Measurements from ENCODE around the gene SEC24D.
A peak's percentile ranks its signal among the peaks of the same experiment; 100 is the strongest.
"Not testable (repeated sequence)": the region's sequence is repeated elsewhere in the genome, so short reads cannot be mapped to it uniquely, and the experiment has no call there.

SEC24D gene, protein sequence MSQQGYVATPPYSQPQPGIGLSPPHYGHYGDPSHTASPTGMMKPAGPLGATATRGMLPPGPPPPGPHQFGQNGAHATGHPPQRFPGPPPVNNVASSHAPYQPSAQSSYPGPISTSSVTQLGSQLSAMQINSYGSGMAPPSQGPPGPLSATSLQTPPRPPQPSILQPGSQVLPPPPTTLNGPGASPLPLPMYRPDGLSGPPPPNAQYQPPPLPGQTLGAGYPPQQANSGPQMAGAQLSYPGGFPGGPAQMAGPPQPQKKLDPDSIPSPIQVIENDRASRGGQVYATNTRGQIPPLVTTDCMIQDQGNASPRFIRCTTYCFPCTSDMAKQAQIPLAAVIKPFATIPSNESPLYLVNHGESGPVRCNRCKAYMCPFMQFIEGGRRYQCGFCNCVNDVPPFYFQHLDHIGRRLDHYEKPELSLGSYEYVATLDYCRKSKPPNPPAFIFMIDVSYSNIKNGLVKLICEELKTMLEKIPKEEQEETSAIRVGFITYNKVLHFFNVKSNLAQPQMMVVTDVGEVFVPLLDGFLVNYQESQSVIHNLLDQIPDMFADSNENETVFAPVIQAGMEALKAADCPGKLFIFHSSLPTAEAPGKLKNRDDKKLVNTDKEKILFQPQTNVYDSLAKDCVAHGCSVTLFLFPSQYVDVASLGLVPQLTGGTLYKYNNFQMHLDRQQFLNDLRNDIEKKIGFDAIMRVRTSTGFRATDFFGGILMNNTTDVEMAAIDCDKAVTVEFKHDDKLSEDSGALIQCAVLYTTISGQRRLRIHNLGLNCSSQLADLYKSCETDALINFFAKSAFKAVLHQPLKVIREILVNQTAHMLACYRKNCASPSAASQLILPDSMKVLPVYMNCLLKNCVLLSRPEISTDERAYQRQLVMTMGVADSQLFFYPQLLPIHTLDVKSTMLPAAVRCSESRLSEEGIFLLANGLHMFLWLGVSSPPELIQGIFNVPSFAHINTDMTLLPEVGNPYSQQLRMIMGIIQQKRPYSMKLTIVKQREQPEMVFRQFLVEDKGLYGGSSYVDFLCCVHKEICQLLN

DNA sequence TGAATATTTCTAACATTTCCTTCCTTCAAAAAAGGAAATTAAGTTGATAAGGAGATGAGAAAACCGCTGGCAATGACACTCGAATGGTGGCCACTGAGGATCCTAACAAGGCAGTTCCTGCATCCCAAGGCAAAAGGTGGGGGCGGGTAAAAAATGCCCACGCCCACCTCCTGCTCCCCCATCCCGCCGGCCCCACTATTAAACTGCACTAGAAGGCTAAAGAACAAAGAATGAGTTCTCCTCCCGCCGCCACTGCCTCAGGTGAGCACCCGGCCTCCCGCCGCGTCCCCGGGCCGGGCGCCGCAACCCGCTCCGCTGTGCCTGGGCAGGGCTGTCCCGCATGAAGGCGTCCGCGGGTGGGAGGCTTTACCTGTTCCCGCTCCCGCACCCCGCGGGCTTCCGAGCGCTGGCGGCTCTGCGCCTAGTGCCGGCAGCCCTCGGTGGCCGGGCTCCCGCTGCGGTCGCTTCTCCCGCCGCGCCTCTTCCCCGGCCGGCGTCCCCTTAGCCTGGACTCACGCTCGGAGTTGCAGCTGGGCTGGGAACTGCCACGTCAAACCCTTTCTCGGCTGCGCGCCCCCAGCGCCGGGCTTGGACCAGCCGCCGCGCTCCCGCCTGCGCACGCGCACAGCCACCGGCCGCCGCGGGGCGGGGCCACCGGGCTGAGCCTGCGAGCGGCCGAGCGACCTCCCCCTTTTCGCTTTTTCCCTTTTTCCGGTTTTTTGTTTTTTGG, at the start of gene SEC24D:
Gene SEC24D, minus strand, starts transcription at position 556 of the 730 bp plus-strand sequence. CDS start 2,430 bp downstream, outside the sequence.
- peak; percentile 82 for DNase-seq

DNA sequence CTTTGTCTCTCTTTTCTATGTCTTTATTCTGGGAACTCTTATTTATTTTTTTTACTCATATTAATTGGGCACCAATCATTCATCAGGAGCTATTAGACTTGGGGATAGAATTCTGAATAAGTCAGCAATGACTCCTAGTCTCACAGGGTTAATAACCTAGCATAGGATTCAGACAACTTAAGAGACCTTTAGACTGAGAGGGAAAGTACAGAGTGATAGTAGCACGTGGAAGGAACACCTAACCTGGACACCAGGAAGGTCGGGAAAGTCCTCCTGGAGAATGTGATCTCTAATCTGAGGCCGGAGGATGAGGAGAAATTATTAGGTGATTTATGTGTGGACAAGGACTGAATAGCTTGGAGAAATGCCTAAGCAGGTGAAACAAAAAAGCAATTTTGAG, 48.8 kb upstream of the SEC24D start:
- no peak for DNase-seq

DNA sequence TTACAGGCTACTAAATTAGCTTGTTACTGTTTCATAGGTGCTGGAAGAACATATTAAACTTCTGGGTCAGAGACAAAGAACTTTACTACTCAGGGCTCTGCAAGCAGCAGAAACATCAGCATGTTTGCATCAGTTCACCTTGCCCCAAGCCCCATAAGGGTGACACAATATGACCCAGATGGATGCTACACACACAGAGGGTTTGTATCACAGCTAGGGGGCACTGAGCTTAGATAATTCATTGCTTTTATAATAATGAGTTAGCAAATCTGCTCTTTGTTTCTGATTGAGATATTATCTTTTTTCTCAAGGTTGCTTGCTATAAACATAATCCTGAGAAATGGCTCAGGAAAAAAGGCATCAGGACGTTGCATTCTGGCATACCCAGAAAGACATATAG, 47.9 kb upstream of the SEC24D start:
- no peak for DNase-seq

DNA sequence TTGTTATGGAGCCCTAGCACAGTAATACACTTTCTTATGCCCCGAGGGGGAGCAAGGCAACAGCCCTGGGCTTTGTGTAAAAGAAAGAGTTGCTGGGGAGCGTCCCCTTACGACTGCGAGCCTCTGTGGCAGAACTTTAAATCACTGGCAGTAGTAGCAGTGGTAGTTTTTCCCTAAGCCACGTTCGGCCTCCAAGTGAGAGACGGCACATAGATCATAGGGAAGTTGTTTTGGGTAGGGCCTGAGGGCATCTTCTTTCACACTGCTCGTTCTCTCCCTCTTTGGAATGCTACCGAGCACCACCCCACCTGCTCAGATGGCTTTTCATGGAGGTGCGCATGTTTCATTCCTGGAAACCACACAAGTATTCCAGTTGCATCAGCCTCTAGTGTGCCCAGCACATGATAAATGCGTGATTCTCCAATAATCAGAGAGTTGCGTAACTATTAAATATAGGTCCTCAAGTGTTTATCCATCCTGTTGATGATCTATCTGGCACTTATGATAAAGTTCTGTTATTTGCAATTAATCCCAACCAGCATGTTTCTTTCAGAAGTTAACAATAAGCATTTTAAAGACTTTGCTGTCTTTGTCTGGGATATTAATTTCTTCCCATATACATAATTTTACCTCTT, 45.7 kb upstream of the SEC24D start:
- no peak for DNase-seq

DNA sequence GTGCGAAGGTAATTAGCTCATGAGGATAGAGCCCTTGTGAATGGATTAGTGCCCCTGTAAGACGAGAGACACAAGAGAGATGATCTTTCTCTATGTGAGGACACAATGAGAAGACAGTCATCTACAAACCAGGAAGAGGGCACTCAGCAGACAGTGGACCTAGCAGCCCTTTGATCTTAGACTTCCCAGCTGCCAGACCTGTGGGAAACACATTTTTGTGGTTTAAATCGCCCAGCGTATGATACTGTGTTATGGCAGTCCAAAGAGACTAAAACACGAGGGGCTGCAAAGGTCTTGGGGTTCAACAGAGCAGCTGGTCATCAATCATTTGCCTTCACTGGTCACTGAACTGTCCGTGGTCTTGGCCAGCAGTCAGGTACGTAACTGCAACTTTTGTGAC, 43.5 kb upstream of the SEC24D start:
- no peak for DNase-seq

DNA sequence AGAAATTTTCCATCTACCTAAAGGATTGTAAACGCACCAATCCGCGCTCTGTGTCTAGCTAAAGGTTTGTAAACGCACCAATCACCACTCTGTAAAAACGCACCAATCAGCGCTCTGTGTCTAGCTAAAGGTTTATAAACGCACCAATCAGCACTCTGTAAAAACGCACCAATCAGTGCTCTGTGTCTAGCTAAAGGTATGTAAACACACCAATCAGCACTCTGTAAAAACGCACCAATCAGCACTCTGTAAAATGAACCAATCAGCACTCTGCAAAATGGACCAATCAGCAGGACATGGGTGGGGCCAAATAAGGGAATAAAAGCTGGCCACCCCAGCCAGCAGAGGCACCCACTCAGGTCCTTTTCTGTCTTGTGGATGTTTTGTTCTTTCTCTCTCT, 42.6 kb upstream of the SEC24D start:
- DNase-seq: not testable (repeated sequence)

DNA sequence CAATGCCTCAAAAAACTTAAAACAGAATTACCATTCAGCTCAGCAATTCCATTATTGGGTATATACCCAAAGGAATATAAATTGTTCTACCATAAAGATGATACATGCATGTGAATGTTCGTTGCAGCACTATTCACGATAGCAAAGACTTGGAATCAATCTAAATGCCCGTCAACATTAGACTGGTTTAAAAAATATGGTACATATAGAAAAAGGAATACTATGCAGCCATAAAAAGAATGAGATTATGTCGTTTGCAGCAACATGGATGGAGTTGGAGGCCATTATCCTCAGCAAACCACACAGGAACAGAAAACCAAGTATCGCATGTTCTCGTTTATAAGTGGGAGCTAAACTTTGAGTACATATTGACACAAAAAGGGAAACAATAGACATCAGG, 41.9 kb upstream of the SEC24D start:
- DNase-seq: no peak

DNA sequence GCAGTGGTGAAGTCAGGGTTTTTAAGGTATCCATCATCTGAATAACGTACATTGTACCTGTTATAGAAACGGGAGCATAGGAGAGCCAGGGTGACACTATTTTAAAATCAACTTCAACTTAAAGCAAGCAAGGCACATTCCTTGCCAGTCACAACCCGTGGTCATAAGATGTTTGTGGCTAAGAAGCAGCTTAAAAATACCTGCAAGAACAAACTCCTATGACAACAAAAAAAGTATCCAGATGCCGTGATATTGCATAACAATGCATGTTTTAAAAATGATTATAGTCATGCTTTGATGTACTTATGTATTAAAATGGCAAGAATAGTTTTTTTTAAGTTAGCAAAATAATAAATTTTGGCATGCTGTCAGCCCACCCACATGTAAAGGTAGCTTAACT, 36.3 kb upstream of the SEC24D start:
- no peak for DNase-seq

DNA sequence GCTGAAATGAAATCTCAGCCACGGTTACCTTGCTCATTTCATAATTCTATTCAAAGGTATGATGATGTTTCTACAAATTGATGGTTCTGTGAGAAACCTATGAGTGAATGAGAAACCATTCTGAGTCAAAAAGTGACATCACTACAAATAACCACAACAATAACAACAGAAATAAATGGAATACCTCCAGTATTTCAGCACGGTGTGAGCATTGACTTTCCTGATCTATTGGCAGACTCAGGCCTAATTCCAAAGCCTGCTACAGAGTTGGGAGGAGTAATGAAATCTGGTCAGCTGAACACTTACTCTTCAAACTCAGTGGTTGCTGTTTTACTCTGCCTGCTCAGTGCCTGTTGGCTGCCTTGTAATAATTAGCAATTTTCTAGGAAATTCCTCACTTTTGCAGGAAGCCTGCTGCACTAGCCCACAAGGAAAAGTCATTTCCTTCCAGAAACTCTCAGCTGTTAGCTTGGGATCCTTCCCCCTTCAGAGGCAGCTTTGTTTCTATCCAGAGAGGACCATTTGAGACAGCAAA, 33.9 kb upstream of the SEC24D start:
- DNase-seq: no peak

DNA sequence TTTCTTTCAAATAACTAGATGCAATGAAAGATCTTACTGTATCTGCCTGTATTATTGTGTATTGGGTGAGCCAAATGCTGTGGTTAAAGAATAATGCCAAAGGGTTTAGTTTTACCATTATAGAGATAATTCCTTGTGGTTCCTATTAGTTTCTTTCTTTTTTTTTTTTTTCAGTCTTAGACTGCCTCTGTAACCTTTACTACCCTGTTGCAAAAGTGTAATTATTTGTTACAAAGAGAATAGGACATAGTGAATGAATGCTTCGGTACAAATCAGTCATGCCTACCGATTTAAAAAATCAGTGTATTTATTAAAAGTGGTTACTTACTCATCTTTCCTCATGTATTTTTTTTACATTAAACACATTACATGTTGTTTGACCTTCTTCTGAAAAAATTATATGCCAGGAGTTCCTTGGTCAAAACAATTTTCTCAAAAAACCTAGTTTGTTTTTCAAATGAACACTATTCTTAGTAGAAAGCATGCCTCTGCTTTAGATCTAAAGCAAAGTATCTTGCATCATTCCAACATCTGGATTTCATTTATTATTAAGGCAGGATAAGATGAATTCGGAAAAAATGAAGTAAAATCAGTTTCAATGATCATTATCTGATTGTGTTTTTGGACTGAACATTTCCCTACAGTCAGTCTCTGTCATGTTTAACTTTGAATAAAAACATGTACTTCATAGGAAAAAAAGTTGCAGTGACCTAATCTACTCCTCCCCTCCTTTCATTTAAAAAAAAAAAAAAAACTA, 31.6 kb upstream of the SEC24D start:
- DNase-seq: no peak

DNA sequence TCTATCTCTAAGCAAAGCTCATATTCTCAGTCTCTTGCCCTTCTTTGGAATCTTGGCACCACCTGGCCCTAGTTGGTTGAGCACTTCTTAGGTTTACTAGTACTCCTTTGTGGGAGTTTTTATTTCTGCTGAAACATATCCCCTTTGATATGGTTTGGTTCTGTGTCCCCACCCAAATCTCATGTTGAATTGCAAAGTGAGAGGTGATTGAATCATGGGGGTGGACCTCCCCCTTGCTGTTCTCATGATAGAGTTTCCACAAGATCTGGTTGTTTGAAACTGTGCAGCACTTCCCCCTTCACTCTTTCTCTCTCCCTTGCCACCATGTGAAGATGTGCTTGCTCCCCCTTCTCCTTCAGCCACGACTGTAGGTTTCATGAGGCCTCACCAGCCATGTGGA, 30.5 kb upstream of the SEC24D start:
- no peak for DNase-seq

DNA sequence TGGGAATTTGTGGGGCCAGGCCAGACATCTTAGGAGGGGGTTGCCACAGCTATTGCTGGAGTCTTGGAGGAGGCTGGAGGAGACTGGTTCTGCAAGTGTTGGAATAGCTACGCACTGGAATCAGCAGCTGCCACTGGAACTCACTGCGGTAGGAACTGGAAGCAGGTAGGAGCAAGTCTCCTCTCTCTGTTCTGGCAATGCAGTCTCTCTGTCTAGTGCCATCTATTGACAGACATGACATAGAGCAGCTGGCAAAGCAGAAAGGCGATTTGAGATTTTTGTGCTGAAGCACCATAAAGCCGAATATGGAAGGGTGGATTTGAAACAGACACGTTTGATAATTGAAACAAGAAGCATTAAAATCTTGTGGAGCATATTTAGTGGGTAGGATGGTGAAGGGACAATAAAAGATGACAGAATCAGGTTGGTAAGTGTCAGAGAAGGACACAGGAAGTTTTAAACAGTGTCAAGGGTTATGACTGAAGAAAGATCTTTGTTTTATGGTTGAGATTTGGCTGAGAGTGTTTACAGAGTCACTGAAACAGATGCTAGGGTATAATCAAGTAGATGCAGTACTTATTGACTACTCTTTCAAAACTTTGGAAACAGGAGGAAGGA, 29.3 kb upstream of the SEC24D start:
- peak; percentile 10 for DNase-seq

DNA sequence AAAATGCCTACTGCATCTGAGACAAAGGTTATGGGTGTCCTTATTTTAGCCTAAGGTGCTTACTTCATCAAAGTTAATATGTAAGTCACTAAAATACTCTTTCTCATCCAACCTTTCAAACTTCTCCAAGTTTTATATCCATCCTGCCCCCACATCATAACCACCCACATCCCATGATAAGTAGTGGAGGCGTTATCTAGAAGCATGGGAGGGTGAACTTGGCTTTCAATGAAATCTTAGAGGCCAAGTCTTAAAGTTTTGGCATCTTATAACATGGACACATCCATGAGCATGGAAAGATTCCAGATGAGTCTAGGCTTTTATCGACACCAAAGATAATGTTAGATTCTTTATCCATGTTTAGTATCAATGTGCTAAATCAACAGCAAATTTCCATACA, 22.9 kb upstream of the SEC24D start:
- no peak for DNase-seq

DNA sequence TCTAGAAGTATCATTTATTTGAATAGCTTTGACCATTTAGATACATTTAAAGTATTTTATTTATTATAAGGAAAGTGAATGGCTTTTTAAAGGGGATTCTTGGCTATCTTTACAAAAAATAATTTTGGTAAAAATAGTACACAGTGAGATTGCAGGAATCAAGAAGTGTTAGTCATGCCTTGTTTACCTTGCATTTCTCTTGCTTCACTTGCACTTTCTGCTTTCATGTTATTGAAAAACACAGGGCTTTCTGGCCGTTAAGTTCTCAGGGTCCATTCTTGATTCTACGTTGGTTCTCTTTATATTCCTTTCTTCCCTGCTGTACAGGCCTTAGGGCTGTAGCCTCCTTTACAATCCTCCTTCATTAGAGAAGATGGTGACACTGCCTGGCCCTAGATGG, 21.8 kb upstream of the SEC24D start:
- DNase-seq: no peak

DNA sequence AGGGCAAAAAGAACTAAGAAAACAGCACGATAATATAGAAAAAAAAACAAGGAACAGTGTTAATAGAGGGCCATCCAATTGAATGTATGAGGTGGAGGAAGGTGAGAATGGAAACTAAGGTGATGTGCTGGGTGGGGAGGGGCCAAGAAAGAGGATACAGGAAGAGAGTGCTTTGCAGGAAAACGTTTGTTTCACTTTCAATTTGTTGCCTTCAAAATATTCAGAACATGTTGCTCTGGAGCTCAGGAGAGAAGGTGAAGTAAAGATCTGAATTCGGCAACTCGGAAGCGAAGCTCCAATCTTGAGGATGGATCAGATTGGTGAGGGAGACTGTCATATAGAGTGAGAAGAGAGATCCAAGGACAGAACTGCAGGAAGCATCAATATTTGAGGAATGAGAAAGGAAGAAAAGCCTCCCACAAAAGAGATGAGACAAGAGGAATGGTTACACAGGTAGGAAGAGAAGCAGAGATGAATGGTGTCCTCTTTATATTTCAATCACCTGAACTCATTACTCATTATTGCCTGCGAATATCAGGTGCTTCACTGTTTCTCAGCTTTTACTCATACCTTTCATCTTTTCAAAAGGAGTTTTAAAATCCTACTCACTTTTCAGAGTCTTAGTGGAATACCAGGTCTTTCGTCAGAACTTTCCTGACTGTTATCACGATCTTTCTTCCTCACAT, 14.7 kb upstream of the SEC24D start:
- no peak for DNase-seq

DNA sequence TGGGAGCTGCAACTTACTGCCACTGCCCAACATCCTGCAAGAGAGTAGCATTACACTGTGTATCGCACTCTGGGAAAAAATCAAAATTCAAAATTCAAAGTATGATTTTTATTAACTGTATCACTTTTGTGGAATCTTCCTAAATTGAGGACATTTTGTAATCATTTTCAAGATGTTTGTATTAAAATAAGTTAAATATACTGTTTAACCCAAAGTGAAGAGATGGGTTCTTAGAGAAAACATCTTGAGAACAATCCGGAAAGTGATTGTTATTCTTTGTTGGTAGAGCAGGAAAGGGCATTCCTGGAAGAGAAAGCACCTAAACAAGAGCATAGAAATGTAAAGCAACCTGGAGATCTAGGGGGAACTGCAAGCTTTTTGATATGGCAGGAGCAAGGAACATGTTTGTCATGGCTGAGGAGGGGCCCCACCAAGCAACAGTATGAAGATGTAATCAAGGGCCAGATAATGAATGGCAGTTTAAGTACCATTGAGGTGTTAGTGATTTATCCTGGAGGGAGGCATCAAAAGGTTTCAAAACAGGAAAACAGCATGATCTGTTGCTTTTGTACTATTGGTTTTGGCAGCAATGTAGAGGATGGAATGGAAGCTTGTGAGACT, 14.1 kb upstream of the SEC24D start:
- DNase-seq: no peak

DNA sequence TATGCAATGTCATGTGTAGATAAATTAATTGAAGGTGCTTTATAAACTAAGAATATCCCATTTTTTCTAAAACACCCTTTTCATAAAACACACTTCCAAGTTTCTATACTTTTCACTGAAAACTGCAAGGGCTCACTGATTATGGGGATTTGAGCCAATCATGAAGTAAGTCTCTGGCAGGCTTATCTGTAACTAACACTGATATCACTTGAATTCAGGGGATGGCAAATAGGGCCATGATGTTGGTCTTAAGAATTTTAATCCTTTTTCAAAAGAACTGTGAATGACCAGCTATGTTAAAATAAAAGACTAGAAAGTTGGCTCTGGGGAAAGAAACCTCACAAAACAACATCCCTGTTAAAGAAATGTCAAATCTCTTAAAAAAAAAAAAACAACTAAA, 13.0 kb upstream of the SEC24D start:
- DNase-seq: no peak

DNA sequence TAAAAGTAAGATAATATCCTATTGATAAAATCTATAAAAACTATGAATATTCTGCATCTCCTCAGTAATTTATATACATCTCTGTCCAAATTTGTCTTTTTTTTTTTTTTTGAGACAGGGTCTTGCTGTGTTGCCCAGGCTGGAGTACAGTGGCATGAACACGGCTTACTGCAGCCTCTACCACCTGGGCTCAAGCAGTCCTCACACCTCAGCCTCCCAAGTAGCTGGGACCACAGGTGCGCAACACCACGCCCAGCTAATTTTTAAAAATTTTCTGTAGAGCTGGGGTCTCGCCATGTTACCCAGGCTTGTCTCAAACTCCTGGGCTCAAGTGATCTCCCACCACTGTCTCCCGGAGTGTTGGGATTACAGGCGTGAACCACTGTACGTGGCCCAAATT, 12.3 kb upstream of the SEC24D start:
- DNase-seq: no peak

DNA sequence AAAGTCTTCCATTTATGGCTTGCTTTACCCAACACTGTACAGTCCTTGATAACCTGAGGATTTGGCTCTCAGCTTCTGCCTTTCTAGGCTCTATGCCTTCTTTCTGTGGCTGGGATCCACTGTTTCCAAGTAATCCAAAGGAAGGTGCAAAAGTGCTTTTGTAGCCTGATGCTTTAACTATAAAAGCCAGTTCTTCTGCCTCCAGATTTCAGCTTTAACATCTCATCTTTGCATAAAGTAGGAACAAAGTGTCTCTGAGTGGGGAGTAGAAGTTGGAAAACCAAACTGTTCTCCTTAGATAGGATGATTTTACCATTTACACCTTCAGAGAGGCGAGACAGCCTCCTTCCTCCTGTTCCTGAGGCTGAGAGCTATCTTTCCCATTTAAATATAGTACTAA, 11.1 kb upstream of the SEC24D start:
- DNase-seq: no peak

DNA sequence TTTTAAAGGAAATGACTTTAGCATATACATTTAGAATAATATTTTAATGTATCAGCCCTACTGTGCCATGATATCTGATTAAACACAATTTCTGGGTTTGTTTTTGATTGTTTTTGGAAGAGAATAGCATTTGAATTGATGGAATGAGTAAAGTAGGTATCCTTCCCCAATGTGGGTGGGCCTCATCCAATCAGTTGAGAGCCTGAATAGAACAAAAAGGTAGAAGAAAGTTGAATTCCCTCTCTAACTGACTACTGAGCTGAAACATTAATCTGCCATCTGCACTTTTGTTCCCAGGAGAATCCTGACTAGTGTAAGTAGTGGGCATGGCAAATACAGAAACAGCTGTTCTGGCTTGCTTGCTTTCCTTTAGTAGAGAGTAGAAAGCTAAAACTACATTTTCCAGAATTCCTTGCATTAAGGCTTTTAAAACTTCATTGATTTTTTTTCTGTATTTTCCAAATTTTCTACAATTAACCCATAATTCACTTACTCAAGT, 9.7 kb upstream of the SEC24D start:
- no peak for DNase-seq

All from midbrain (tissue), 1 donor.